ENCODE results near the gene PTRHD1.

- TF ChIP-seq TAF1 (IDR thresholded peaks at IDR 0.05; ENCODE audit: borderline replicate concordance, low read depth, low read length) (no peak), EZH2 (IDR thresholded peaks at IDR 0.05; ENCODE audit: borderline replicate concordance, control insufficient read depth, low read depth, low read length) (no peak), NR2C1 (IDR thresholded peaks at IDR 0.05) (no peak), MTA3 (IDR thresholded peaks at IDR 0.05; ENCODE audit: borderline replicate concordance, low read length) (no peak), ESRRA (IDR thresholded peaks at IDR 0.05; ENCODE audit: low read length) (no peak)
- TF ChIP-seq, protein P1, sequence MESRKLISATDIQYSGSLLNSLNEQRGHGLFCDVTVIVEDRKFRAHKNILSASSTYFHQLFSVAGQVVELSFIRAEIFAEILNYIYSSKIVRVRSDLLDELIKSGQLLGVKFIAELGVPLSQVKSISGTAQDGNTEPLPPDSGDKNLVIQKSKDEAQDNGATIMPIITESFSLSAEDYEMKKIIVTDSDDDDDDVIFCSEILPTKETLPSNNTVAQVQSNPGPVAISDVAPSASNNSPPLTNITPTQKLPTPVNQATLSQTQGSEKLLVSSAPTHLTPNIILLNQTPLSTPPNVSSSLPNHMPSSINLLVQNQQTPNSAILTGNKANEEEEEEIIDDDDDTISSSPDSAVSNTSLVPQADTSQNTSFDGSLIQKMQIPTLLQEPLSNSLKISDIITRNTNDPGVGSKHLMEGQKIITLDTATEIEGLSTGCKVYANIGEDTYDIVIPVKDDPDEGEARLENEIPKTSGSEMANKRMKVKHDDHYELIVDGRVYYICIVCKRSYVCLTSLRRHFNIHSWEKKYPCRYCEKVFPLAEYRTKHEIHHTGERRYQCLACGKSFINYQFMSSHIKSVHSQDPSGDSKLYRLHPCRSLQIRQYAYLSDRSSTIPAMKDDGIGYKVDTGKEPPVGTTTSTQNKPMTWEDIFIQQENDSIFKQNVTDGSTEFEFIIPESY (IDR thresholded peaks at IDR 0.05): no peak
- TF ChIP-seq, protein P2, sequence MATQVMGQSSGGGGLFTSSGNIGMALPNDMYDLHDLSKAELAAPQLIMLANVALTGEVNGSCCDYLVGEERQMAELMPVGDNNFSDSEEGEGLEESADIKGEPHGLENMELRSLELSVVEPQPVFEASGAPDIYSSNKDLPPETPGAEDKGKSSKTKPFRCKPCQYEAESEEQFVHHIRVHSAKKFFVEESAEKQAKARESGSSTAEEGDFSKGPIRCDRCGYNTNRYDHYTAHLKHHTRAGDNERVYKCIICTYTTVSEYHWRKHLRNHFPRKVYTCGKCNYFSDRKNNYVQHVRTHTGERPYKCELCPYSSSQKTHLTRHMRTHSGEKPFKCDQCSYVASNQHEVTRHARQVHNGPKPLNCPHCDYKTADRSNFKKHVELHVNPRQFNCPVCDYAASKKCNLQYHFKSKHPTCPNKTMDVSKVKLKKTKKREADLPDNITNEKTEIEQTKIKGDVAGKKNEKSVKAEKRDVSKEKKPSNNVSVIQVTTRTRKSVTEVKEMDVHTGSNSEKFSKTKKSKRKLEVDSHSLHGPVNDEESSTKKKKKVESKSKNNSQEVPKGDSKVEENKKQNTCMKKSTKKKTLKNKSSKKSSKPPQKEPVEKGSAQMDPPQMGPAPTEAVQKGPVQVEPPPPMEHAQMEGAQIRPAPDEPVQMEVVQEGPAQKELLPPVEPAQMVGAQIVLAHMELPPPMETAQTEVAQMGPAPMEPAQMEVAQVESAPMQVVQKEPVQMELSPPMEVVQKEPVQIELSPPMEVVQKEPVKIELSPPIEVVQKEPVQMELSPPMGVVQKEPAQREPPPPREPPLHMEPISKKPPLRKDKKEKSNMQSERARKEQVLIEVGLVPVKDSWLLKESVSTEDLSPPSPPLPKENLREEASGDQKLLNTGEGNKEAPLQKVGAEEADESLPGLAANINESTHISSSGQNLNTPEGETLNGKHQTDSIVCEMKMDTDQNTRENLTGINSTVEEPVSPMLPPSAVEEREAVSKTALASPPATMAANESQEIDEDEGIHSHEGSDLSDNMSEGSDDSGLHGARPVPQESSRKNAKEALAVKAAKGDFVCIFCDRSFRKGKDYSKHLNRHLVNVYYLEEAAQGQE (IDR thresholded peaks at IDR 0.05; ENCODE audit: low read depth, low read length): no peak
- TF ChIP-seq, protein P3, sequence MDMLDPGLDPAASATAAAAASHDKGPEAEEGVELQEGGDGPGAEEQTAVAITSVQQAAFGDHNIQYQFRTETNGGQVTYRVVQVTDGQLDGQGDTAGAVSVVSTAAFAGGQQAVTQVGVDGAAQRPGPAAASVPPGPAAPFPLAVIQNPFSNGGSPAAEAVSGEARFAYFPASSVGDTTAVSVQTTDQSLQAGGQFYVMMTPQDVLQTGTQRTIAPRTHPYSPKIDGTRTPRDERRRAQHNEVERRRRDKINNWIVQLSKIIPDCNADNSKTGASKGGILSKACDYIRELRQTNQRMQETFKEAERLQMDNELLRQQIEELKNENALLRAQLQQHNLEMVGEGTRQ (IDR thresholded peaks at IDR 0.05; ENCODE audit: borderline replicate concordance, low read depth, low read length): no peak
- TF ChIP-seq, protein P4, sequence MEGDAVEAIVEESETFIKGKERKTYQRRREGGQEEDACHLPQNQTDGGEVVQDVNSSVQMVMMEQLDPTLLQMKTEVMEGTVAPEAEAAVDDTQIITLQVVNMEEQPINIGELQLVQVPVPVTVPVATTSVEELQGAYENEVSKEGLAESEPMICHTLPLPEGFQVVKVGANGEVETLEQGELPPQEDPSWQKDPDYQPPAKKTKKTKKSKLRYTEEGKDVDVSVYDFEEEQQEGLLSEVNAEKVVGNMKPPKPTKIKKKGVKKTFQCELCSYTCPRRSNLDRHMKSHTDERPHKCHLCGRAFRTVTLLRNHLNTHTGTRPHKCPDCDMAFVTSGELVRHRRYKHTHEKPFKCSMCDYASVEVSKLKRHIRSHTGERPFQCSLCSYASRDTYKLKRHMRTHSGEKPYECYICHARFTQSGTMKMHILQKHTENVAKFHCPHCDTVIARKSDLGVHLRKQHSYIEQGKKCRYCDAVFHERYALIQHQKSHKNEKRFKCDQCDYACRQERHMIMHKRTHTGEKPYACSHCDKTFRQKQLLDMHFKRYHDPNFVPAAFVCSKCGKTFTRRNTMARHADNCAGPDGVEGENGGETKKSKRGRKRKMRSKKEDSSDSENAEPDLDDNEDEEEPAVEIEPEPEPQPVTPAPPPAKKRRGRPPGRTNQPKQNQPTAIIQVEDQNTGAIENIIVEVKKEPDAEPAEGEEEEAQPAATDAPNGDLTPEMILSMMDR (IDR thresholded peaks at IDR 0.05 in 2 of 3, conservative IDR thresholded peaks at IDR 0.05 in 1 of 3; ENCODE audit: control insufficient read depth in 2 of 3, extremely low read depth in 1 of 3, insufficient read depth in 1 of 3, low read depth in 3 of 3, low read length in 3 of 3): no peak
Measured at GRCh38 chr2:24837996-24838513, 44.9 kb upstream of the PTRHD1 start.
